GM19043 (cell line): Measurements from ENCODE around the gene ZNF598.
"Not testable (repeated sequence)": the region's sequence is repeated elsewhere in the genome, so short reads cannot be mapped to it uniquely, and the experiment has no call there.

Source experiments
- ATAC-seq: cut with Tn5 transposase; IDR thresholded peaks from one replicate; pipeline ENCODE4 v1.9.1; 2021; ENCODE audit warnings: low read depth; ENCODE audit not compliant: unreplicated experiment

The ZNF598 gene

GRCh38 chr16:1978476-1979120 lies 31.0 kb downstream of the ZNF598 start:
- ATAC-seq = no peak

GRCh38 chr16:1977875-1978268 lies 31.7 kb downstream of the ZNF598 start:
- no peak for ATAC-seq

- ATAC-seq = no peak
Observed at GRCh38 chr16:1976951-1977874, 32.4 kb downstream of the ZNF598 start.

GRCh38 chr16:1976216-1976520 lies 33.5 kb downstream of the ZNF598 start:
- ATAC-seq = no peak

GRCh38 chr16:1975432-1976215 lies 34.0 kb downstream of the ZNF598 start:
- no peak for ATAC-seq

GRCh38 chr16:1974157-1975070 lies 35.2 kb downstream of the ZNF598 start:
- no peak for ATAC-seq

GRCh38 chr16:1973461-1974156 lies 36.0 kb downstream of the ZNF598 start:
- ATAC-seq = no peak

- ATAC-seq = no peak
Observed at GRCh38 chr16:1972490-1972877, 37.1 kb downstream of the ZNF598 start.

GRCh38 chr16:1971796-1972489 lies 37.7 kb downstream of the ZNF598 start, which contains the start of gene TBL3:
TSS of gene TBL3 (plus strand) at chr16:1972053. CDS start at chr16:1972165, 112 bp downstream.
- ATAC-seq = peak; percentile 76

GRCh38 chr16:1968146-1968953 lies 41.3 kb downstream of the ZNF598 start:
- ATAC-seq = no peak

- no peak for ATAC-seq
Observed at GRCh38 chr16:1966460-1966859, 43.2 kb downstream of the ZNF598 start, which contains the start of gene RNF151. TSS of gene RNF151 (plus strand) at chr16:1966856. CDS start at chr16:1966882, 26 bp downstream.

GRCh38 chr16:1965396-1966001 lies 44.1 kb downstream of the ZNF598 start:
- no peak for ATAC-seq

- ATAC-seq = peak; percentile 76
Observed at GRCh38 chr16:1964506-1965395, 44.9 kb downstream of the ZNF598 start, which contains the start of gene RPS2. TSS of gene RPS2 (minus strand) at chr16:1964826. CDS start at chr16:1964625, 201 bp downstream.

GRCh38 chr16:1963806-1964505 lies 45.7 kb downstream of the ZNF598 start:
- peak; percentile 4 for ATAC-seq

GRCh38 chr16:1962161-1963153 lies 47.2 kb downstream of the ZNF598 start:
- ATAC-seq = not testable (repeated sequence)
